HG02678 (cell line): ENCODE data around the gene DVL2.
"Not testable (repeated sequence)": the region's sequence is repeated elsewhere in the genome, so short reads cannot be mapped to it uniquely, and the experiment has no call there.

Source experiments
- ATAC-seq: cut with Tn5 transposase; IDR thresholded peaks from one replicate; pipeline ENCODE4 v1.9.1; 2021; ENCODE audit warnings: mild to moderate bottlenecking, moderate library complexity; ENCODE audit not compliant: unreplicated experiment

Gene DVL2

DNA sequence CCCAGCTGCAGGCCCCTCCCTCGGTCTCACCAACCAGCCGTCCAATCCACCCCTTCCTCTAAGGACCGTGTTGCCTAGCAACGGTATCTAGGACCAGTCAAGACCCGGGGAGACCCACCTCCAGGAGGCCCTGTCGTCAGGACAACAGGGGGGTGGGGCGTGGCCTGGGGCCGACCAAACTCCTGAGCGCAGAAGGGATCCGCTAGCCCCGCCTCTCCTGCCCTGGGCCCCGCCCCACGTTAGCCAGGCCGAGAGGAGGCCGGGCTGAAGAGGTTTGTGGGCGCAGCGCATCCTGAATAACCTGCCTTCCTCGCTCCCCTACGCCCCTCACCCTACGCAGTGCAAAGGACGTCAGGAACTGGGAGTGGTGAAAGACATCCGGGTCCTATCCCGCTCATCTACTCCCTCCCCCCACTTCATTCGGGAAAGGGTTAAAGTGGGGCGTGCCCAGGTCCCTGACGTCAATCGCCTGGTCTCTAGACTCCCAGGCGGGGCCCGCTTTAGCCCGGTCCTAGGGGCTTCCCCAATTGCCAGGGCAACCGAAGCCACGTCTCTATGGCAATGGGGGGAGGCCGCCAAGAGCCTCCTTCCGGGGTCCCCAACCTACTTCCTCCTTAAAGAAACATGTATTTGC is 29.4 kb downstream of the DVL2 start:
- ATAC-seq = peak; percentile 82

DNA sequence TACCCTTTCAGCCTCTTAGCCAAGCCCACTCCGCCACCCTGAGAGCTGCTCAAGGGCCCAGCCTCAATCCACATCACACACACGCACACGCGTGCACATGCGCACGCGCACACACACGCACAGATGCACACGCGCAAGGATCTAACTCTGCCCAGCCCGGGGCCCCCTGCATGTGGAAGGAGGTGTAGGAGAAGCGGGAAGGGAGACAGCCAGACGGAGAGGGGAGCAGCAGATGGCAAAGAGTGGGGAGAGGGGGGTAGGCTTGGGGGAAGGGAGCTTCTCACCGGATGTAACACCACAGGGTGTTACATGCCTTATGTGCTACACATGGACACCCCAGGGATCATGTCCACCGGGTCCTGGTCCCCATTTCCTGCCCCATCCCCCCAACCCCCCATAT is 30.0 kb downstream of the DVL2 start:
- ATAC-seq = no peak

DNA sequence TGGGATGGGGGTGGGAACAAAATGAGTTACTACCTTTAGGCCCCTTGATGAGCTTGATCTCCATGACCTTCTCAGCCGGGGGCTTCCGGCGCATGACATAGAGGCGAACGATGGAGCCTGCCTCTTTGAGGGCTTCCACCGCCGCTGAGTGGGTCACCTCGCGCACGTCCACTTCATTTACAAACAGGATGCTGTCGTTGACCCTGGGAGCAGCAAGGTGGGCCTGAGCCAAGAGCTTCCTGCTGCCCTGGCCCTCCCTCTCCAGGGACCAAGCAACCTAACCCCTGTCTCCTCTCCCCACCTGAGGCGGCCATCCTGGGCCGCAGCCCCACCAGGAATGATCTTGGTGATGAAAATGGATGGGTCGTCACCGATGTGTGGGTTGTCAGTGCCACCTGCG is 30.9 kb downstream of the DVL2 start:
- ATAC-seq = no peak

DNA sequence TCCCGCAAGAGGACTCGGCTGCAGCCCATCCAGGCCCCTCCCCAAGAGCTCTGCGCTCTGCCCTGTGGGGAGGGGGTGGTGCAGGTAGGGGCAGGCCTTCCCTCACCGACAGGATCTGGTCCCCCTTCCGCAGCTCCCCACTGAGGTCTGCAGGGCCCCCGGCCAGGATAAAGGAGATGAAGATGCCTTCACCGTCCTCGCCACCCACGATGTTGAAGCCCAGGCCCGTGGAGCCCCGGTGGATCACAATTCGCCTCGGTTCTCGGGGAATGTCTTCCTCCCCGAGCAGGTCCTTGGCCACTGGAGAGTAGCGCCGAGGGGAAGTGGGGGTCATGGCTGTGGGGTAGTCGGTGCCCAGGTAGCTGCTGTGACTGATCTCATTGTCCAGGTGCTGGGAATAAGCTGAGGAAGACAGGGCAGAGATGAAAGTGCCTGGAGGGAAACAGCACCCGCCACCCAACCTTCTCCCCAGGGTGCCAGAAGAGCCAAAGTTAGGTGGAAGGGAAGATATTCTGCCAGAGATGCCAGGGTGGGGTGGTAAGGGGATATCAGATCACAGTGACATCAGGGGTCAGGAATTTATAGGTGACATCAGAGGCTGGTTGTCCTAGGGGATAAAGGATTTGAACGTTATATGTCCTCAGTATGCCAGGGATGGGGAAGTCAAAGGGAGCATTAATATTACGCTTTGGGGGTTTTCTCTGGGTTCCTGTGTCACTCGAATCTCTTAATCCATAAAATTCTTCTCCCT is 37.5 kb downstream of the DVL2 start:
- ATAC-seq = no peak

DNA sequence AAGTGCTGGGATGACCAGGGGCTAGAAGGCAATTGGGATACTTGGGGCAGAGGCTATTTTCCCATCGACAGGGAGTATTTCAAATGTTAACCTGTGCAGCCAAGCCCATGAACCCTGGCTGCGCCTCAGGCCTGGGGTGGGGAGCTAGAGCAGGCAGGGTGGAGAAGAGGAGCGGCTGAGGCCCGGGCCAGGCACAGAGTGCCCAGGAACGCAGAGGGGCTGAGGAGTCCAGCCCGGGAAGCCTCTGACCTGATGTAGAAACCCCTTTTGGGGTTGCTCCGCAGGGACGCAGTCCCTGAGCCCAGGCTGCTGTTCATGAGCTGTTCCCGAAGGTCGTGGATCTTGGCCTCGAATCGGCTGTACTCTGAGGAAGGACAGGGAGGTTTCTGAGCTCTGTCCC is 38.3 kb downstream of the DVL2 start:
- no peak for ATAC-seq

DNA sequence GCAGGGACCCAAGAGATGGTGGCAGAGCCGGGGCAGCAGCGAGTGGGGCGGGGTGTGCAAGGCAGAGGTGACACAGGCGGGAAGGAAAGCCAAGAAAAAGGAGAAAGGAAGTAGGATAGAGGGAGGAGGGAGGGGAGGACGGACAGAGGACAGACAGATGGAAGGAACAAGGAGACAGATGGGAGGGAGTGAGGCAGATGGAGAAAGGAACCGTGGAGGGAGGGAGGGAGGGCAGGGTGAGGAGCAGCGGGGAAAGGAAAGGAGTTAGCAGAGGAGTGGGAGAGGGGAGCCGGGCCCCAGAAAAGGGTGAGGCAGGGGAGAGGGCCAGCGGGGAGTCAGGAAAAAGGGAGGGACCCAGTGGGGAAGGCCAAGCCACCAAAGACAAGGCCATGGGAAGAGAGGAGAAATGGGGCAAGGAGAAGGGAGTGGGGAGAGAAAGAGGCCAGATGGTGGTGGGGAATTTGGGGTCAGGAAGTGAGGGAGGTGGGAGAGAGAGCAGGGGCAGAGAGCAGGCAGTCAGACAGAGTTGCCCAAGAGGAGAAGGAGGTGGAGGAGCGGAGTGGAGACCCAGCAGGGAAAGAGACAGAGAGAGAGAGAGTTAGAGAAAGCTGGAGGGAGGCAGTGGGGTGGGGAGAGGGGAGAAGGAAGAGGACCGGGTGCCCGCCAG is 41.9 kb downstream of the DVL2 start:
- no peak for ATAC-seq

DNA sequence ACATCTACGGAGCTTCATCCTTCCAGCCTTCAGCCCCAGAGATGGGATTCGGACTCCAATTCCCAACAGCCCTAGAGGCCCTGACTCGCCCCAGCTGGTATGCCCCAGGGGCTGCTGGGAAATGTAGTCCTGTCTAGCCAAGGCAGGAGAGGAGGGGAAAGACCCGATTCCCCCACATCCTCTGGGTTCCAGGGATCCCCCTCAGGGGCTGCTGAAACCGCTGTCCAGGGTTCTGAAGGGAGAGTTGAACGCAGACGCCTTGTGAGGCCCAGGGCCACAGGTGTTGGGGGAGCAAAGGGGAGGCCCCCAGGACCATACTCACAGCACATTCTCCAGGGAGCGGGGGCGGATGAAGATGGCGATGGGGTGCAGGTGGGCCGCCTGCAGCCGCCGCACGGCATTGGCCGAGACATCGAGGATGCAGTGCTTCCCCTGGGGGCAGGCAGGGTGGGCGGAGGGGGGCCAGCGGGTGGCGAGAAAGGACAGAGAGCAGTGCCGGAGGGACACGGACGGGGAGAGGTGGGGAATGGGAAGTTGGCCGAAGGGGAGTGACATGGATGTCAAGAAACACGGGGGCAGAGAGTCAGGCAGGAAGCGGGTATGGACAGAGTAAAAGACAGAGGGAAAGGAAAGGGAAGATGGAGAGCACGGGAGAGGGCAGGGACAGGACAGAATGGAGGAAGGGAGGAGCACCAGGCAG is 42.6 kb downstream of the DVL2 start:
- no peak for ATAC-seq

DNA sequence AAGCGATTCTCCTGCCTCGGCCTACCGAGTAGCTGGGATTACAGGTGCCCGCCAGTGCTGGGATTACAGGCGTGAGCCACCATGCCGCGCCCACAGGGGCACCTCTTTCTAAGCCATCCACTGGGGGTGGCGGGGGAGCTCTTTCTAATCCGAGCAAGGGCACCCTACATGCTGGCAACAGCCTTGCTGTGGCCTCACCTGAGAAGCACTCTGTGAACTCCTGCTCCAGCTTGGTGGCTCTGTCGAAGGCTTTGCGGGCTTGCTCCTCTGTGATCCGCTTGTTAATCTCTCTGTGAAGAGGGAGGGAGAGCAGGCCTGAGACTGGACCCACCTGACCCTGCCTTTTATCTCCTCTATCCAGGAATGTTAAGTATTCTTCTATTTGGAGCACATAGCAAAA is 43.2 kb downstream of the DVL2 start:
- ATAC-seq = no peak

DNA sequence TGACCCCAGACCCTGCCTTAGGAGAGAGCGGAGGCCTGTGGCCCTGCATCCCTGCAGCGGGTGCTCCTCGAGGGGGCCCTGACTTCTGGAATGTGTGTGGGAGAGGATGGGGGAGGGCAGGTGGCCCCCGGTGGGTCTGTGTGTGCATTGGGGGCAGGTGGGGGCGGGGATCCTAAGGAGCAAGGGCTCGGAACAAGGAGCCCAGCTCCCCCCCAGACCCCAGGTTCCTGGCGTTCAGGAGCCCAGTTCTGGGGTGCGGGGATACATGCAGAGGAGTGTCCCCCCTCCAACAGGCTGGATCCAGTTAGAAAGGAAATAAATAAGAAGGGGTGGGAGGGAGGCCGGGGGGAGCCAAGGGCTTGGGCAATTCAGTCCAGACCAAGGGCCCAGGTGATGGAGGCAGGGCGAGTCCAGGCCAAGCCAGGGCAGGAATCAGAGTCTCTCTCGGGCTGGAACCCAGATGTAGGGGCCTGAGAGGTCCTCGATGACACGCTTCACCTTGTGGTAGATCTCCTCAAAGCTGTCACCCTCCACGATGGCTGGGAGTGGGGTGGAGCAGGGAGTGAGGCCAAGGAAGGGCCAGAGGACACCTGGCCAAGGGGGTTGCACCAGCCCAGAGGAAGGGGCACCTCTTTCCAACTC is 43.9 kb downstream of the DVL2 start:
- no peak for ATAC-seq

DNA sequence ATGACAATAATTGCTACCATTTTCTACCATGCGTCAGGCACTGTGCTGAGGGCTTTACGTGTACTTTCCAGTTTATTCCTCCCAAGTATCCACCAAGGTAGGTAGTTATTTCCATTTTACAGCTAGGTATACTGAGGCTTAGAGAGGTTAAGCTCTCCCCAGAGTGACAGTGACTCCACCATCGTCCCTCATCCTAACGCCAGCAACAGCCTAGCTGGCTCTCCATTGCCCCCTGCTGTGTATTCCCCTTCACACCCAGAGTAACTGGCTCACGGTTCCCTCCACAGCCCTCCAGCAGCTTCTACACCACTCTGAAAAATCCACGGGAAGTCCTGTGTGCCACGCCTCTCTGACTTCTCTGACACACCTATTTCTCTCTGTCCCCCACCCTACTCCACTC is 48.1 kb downstream of the DVL2 start:
- no peak for ATAC-seq

DNA sequence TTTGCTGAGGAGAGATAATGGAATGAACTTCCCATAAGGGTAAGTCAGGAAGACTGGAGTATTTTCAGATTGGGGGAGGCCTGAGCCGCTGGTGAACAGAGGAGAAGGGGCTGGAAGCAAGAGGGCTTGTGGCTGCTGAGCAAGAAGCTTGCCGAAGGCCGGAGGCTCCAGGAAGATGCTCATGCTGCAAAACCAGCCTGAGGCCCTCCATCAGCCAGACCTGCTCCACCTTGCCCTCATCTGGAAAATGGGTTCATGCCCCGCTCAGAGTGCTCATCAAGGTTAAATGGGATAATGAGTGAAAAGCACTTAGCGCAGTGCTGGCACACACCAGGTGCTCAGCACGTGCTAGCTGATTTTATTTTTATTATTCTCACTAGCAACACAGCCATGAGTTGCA is 49.7 kb downstream of the DVL2 start:
- no peak for ATAC-seq

DNA sequence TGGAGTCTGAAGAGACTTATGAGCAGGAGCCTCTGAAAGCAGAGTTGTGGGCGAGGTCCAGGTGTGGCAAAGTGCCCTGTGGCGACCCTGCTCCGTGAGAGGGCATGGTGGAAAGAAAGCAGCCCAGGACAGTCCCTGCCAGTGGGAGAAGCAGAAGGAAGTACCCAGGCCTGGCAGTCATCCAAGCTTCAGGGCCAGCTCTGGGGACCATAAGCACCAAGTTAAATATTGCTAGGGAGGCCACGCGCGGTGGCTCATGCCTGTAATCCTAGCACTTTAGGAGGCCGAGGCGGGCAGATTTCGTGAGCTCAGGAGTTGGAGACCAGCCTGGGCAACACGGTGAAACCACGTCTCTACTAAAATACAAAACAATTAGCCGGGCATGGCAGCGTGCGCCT is 50.2 kb downstream of the DVL2 start:
- ATAC-seq = no peak

DNA sequence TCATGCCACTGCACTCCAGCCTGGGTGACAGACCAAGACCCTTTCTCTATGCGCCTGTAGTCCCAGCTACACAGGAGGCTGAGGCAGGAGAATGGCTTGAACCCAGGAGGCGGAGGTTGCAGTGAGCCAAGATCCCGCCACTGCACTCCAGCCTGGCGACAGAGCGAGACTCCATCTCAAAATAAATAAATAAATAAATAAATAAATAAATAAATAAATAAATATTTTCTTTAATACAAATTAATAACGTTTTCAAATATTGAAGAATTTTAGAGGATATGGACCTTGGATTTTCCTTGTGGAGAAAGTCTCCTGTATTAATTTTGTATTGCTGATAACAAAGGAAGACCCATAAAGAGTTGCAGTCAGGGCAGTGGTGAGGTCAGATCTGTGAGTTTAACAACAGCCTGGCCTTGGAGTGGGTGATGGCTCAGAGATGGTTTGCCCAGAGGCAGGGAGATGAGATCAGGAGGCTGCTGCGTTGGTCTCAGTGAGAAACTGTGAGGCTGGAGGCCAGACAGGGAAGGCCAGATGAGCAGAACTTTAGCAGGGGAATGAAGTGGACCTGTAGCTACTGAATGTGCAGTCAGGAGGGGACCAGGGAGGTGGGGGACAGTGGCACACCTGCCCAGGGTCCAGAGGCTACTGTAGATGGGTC is 50.8 kb downstream of the DVL2 start:
- ATAC-seq = no peak

DNA sequence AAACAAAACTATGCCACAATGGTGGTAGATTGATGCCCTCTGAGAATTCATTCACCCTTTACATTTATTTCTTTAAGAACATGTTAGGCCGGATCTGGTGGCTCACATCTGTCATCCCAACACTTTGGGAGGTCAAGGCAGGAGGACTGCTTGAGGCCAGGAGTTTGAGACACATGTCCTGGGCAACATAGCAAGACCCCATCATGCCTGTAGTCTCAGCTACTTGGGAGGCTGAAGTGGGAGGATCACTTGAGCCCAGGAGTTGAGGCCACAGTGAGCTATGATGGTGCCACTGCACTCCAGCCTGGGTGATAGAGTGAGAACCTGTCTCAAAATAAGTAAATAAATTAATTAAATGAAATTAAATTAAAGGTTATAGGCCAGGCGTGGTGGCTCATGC is 52.2 kb downstream of the DVL2 start:
- not testable (repeated sequence) for ATAC-seq

DNA sequence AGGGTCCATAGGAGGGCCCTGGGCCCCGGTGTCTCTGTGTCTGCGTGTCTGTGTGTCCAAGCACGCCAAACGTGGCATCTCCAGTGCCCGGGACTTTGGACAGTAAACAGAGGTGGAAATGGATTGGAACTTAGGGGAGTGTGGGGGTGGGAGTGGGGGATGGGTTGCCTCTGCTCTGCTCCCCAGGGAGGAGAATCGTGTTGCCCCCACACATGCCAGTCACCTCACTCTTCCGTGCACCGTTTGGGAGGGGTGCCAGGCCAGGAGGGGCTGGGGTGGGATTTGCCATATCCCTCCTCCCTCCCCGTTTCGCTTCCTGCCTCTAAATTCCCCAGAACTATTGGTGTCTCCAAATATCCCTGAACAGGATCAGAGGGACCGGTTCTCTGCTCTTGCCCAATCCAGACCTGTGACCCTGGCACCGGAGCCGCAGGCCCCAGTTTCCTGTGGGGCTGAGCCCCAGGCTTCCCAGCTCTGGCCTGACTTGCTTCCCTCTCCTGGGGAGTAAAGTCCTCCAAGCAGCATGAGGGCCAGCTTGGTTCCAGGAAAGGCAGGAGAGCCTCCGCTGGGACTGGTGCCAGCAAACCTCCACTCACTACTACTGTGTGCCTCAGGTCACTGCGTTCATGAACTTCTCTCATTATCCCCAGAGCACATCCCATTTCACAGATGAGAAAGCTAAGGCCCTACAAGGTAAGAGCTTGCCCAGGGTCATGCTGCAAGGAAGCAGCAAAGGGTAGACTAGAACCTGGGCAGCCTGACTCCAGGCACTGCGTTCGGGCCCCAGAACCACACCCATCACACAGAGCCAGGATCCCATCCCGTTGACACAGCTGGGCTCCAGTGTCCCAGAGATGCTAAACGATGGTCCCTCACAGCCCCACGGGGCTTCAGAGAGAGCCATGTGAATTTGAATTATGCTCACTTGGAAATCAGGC is 54.7 kb downstream of the DVL2 start, which contains the start of gene ASGR1:
Gene ASGR1 (minus strand): TSS at position 54 of the 938 bp plus-strand sequence. CDS start 807 bp downstream, outside the sequence.
- ATAC-seq = no peak

DNA sequence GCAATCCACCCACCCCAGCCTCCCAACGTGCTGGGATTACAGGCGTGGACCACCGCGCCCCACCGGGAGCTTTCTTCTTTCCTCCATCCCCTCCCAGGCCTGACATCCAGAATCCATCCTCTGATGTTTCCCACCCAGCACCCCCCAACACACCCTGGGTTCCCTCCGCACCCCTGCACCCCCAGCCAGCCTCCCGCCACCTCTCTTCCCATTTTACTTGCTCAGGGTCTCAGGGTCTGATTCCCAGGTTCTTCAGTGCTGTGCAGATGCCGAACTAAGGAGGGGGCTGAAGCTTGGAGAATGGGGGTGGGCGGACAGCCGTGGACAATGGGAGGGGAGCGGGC is 55.4 kb downstream of the DVL2 start:
- no peak for ATAC-seq

DNA sequence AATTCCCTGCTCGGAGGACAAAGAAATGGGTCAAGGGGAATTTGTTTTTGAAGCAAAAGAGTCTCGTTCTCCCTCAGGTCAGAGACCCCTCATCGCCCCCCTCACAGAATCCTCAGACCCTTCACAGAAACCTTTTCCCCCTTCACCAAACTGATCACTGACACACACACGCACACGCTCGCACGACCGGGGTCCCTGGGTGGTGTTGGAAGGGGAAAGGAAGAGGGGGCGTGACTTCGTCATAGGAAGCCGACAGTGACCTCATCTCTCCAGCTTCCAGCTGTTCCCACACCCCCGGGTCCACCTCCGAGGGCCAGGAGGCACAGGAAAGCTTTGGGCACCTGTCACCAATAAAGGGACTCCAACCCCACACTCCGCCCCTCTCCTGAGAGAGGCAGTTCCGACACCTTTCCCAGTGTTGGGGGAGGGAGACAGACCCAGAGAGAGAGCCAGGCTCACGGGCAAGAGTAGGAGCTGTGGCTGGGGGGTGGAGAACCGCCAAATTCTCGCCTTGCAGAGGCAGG is 56.3 kb downstream of the DVL2 start:
- ATAC-seq = no peak

DNA sequence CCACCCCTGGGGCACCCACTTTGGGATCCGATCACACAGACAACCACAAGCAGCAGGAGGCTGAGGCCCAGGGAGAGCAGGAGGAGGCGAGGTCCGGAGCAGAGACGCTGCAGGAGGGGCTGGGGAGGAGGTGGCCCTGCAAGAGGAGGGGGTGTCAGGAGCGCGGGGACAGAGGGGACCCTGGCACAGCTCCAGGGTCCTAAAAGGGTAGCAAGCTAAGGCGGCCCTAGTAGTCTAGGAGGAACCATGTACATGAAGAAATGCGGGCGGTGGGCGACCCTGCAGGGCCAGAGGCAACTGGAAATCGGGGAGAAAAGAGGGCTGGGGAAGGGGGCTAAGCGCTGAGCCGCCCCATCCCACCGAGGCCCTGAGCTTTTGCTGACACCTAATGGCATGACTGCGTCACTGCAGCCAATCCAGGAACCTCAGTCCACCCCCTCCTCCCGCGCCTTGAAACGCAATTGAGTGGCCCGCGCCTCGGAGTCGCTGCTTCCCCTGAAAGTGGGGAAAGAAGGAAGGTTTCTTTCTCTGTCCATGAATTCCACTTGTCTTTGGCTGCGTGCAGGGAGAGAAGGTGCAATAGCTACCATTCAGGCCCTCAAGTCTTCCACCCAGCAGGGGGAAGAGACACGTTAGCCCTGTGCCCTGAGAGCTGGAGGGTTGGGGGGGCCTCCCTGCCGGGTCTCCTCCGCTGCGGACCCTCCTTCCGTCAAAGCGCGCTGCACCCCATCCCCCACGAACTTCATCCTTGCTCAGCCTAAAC is 56.9 kb downstream of the DVL2 start:
- ATAC-seq = no peak

DNA sequence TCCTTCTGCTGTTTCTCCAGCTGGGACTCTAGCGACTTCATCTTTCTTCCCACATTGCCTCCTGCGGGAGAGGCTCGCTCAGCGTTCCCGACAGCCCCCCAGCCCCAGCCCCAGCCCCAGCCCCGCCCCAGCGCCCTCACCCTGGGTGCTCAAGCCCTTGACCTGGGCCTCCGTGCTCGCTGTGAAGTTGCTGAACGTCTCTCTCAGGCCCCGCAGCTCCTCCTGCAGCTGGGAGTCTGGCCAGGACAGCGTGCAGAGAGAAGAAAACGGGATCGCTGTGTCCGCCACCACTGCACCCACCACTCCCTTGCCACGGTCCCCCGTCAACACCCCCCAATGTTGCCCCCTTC is 57.5 kb downstream of the DVL2 start:
- ATAC-seq = no peak
